SK-N-SH (cell line): Measurements from ENCODE around the gene SIK1.
"Not testable (repeated sequence)": the region's sequence is repeated elsewhere in the genome, so short reads cannot be mapped to it uniquely, and the experiment has no call there.

Experiments
- EZH2phosphoT487 ChIP-seq: fragments of 200-600 bp; sonication (generic); IDR thresholded peaks from 2 replicates; pipeline ENCODE4 v1.6.1; 2017; ENCODE audit warnings: low read depth, mixed run types, mild to moderate bottlenecking, antibody characterized with exemption, moderate library complexity, borderline replicate concordance
- JUND ChIP-seq: IDR thresholded peaks from 2 replicates; pipeline ENCODE4 v1.4.0; 2012
- NRF1 ChIP-seq: IDR thresholded peaks from 2 replicates; pipeline ENCODE4 v1.6.1; 2012; ENCODE audit warnings: low read depth, mild to moderate bottlenecking, low read length
- RAD21 ChIP-seq: IDR thresholded peaks from 2 replicates; pipeline ENCODE4 v1.6.1; 2012; ENCODE audit warnings: mild to moderate bottlenecking, low read length
- RFX5 ChIP-seq: IDR thresholded peaks from 2 replicates; pipeline ENCODE4 v1.6.1; 2012; ENCODE audit warnings: mild to moderate bottlenecking, improper control_type of control experiment, low read length
- TAF1 ChIP-seq: IDR thresholded peaks from 2 replicates; pipeline ENCODE4 v1.6.1; 2012; ENCODE audit warnings: low read depth, mild to moderate bottlenecking, low read length, moderate library complexity, borderline replicate concordance
- USF2 ChIP-seq: fragments of 150-350 bp; IDR thresholded peaks from 2 replicates; pipeline ENCODE4 v1.6.1; 2017; ENCODE audit warnings: antibody characterized with exemption, low read length, low read depth, borderline replicate concordance
- TF ChIP-seq, protein P1 (sequence below): IDR thresholded peaks from 2 replicates; pipeline ENCODE4; 2012
- TF ChIP-seq, protein P2 (sequence below): fragments of 200-600 bp; sonication (generic); IDR thresholded peaks from 2 replicates; pipeline ENCODE4 v1.6.1; 2017; ENCODE audit warnings: antibody characterized with exemption, mild to moderate bottlenecking, moderate library complexity
- TF ChIP-seq, protein P3 (sequence below): IDR thresholded peaks from 2 replicates; pipeline ENCODE4 v1.4.0; 2012; ENCODE audit warnings: low read depth
- TF ChIP-seq, protein P4 (sequence below): IDR thresholded peaks from 2 replicates; pipeline ENCODE4 v1.6.1; 2012; ENCODE audit warnings: mild to moderate bottlenecking, low read depth, low read length, moderate library complexity

GRCh38 chr21:43444524-43444923 is 17.6 kb upstream of the SIK1 start:
- TF ChIP-seq USF2, RFX5, NRF1, EZH2phosphoT487, JUND, RAD21, TAF1: not testable (repeated sequence)
- TF ChIP-seq, protein P1, sequence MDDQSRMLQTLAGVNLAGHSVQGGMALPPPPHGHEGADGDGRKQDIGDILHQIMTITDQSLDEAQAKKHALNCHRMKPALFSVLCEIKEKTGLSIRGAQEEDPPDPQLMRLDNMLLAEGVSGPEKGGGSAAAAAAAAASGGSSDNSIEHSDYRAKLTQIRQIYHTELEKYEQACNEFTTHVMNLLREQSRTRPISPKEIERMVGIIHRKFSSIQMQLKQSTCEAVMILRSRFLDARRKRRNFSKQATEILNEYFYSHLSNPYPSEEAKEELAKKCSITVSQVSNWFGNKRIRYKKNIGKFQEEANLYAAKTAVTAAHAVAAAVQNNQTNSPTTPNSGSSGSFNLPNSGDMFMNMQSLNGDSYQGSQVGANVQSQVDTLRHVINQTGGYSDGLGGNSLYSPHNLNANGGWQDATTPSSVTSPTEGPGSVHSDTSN: not testable (repeated sequence)
- TF ChIP-seq, protein P2, sequence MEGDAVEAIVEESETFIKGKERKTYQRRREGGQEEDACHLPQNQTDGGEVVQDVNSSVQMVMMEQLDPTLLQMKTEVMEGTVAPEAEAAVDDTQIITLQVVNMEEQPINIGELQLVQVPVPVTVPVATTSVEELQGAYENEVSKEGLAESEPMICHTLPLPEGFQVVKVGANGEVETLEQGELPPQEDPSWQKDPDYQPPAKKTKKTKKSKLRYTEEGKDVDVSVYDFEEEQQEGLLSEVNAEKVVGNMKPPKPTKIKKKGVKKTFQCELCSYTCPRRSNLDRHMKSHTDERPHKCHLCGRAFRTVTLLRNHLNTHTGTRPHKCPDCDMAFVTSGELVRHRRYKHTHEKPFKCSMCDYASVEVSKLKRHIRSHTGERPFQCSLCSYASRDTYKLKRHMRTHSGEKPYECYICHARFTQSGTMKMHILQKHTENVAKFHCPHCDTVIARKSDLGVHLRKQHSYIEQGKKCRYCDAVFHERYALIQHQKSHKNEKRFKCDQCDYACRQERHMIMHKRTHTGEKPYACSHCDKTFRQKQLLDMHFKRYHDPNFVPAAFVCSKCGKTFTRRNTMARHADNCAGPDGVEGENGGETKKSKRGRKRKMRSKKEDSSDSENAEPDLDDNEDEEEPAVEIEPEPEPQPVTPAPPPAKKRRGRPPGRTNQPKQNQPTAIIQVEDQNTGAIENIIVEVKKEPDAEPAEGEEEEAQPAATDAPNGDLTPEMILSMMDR: not testable (repeated sequence)
- TF ChIP-seq, protein P3, sequence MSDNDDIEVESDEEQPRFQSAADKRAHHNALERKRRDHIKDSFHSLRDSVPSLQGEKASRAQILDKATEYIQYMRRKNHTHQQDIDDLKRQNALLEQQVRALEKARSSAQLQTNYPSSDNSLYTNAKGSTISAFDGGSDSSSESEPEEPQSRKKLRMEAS: not testable (repeated sequence)
- TF ChIP-seq, protein P4, sequence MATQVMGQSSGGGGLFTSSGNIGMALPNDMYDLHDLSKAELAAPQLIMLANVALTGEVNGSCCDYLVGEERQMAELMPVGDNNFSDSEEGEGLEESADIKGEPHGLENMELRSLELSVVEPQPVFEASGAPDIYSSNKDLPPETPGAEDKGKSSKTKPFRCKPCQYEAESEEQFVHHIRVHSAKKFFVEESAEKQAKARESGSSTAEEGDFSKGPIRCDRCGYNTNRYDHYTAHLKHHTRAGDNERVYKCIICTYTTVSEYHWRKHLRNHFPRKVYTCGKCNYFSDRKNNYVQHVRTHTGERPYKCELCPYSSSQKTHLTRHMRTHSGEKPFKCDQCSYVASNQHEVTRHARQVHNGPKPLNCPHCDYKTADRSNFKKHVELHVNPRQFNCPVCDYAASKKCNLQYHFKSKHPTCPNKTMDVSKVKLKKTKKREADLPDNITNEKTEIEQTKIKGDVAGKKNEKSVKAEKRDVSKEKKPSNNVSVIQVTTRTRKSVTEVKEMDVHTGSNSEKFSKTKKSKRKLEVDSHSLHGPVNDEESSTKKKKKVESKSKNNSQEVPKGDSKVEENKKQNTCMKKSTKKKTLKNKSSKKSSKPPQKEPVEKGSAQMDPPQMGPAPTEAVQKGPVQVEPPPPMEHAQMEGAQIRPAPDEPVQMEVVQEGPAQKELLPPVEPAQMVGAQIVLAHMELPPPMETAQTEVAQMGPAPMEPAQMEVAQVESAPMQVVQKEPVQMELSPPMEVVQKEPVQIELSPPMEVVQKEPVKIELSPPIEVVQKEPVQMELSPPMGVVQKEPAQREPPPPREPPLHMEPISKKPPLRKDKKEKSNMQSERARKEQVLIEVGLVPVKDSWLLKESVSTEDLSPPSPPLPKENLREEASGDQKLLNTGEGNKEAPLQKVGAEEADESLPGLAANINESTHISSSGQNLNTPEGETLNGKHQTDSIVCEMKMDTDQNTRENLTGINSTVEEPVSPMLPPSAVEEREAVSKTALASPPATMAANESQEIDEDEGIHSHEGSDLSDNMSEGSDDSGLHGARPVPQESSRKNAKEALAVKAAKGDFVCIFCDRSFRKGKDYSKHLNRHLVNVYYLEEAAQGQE: not testable (repeated sequence)
